HEK293 (cell line): ENCODE measurements around the gene PAPOLB.

ENCODE experiments used
- CTCF ChIA-PET: fragments of 350-600 bp; formaldehyde crosslinking; extraction: SDS; loops from one replicate; lab custom pipeline; 2021; ENCODE audit warnings: antibody characterized with exemption; lab: Yijun Ruan, JAX
- POLR2A ChIA-PET: fragments of 300-600 bp; formaldehyde crosslinking; extraction: SDS; loops from one replicate; lab custom pipeline; 2020; ENCODE audit warnings: antibody characterized with exemption, inconsistent platforms; lab: Yijun Ruan, JAX
- H3K27ac ChIP-seq: fragments of 200-500 bp; sonication (Bioruptor generic); 2 replicates; pipeline ENCODE4 v1.5.1; 2014; ENCODE audit warnings: low read depth, low read length, control low read depth, inconsistent platforms; ENCODE audit errors: extremely low read depth
- H3K36me3 ChIP-seq, 2 experiments: fragments of 200-500 bp in 1 of 2; sonication (Bioruptor generic) in 1 of 2; 1 replicate in 1 of 2; 2 replicates in 1 of 2; pipeline ENCODE4 v1.5.1; 2014 to 2017; ENCODE audit warnings: inconsistent platforms in 2 of 2, low read length in 2 of 2; ENCODE audit not compliant: control insufficient read depth in 2 of 2, insufficient read depth in 1 of 2
- H3K4me1 ChIP-seq: fragments of 200-500 bp; sonication (Bioruptor generic); 2 replicates; pipeline ENCODE4 v1.5.1; 2014; ENCODE audit warnings: mild to moderate bottlenecking, low read length, inconsistent platforms; ENCODE audit not compliant: control insufficient read depth, insufficient read depth
- H3K4me3 ChIP-seq: 2 replicates; pipeline ENCODE4 v1.5.1; 2011; ENCODE audit warnings: low read depth, mild to moderate bottlenecking, control low read depth, low read length, moderate library complexity
- H3K9me3 ChIP-seq: fragments of 200-500 bp; sonication (Bioruptor generic); 2 replicates; pipeline ENCODE4 v1.5.1; 2014; ENCODE audit warnings: low read depth, low read length, inconsistent platforms; ENCODE audit not compliant: control insufficient read depth, insufficient read depth
- BCL6B ChIP-seq: fragments of 450-650 bp; formaldehyde crosslinking; IDR thresholded peaks from 2 replicates; pipeline ENCODE4 v1.5.1; 2017; ENCODE audit warnings: missing biosample characterization, missing genetic modification characterization
- CTCF ChIP-seq: fragments of 450-650 bp; formaldehyde crosslinking; IDR thresholded peaks from 2 replicates; pipeline ENCODE4 v1.5.1; 2016; ENCODE audit warnings: missing biosample characterization, missing genetic modification characterization
- EGR2 ChIP-seq: fragments of 450-650 bp; formaldehyde crosslinking; IDR thresholded peaks from 2 replicates; pipeline ENCODE4 v1.5.1; 2016; ENCODE audit warnings: low read depth, missing biosample characterization, missing genetic modification characterization
- GLIS2 ChIP-seq: fragments of 450-650 bp; formaldehyde crosslinking; IDR thresholded peaks from 2 replicates; pipeline ENCODE4 v1.5.1; 2016; ENCODE audit warnings: missing biosample characterization, missing genetic modification characterization
- HOXC10 ChIP-seq: sonication (generic); formaldehyde crosslinking; IDR thresholded peaks from 2 replicates; pipeline ENCODE4 v1.8.1; 2023; ENCODE audit warnings: mild to moderate bottlenecking, missing genetic modification reagents
- KLF10 ChIP-seq: fragments of 450-650 bp; IDR thresholded peaks from 2 replicates; pipeline ENCODE4 v1.5.1; 2018; ENCODE audit warnings: missing biosample characterization, mild to moderate bottlenecking, missing genetic modification characterization
- KLF16 ChIP-seq: fragments of 450-650 bp; formaldehyde crosslinking; IDR thresholded peaks from 2 replicates; pipeline ENCODE4 v1.5.1; 2017; ENCODE audit warnings: missing biosample characterization, missing genetic modification characterization
- MEIS1 ChIP-seq: sonication (generic); formaldehyde crosslinking; IDR thresholded peaks from 2 replicates; pipeline ENCODE4 v1.8.1; 2022; ENCODE audit warnings: missing genetic modification reagents, mild to moderate bottlenecking, borderline replicate concordance
- SALL2 ChIP-seq: fragments of 450-650 bp; formaldehyde crosslinking; IDR thresholded peaks from 2 replicates; pipeline ENCODE4 v1.5.0; 2017; ENCODE audit warnings: missing biosample characterization, mild to moderate bottlenecking, missing genetic modification characterization, borderline replicate concordance
- TSHZ1 ChIP-seq: fragments of 450-650 bp; formaldehyde crosslinking; IDR thresholded peaks from 2 replicates; pipeline ENCODE4 v1.5.1; 2016; ENCODE audit warnings: missing biosample characterization, missing genetic modification characterization, borderline replicate concordance
- ZBTB26 ChIP-seq: fragments of 450-650 bp; formaldehyde crosslinking; optimal IDR thresholded peaks from 2 replicates; pipeline ENCODE3; 2016; ENCODE audit warnings: missing biosample characterization, mild to moderate bottlenecking, missing genetic modification characterization
- ZFHX2 ChIP-seq: fragments of 450-650 bp; formaldehyde crosslinking; conservative IDR thresholded peaks from 2 replicates; pipeline ENCODE4 v1.5.1; 2016; ENCODE audit warnings: missing biosample characterization, missing genetic modification characterization
- ZFP41 ChIP-seq: fragments of 450-650 bp; formaldehyde crosslinking; IDR thresholded peaks from 2 replicates; pipeline ENCODE4 v1.5.1; 2016; ENCODE audit warnings: missing biosample characterization, missing genetic modification characterization, borderline replicate concordance
- ZIC2 ChIP-seq: fragments of 450-650 bp; formaldehyde crosslinking; IDR thresholded peaks from 2 replicates; pipeline ENCODE4 v1.5.1; 2016; ENCODE audit warnings: missing biosample characterization, missing genetic modification characterization
- ZNF121 ChIP-seq: fragments of 450-650 bp; formaldehyde crosslinking; IDR thresholded peaks from 2 replicates; pipeline ENCODE4 v1.5.1; 2016; ENCODE audit warnings: missing biosample characterization, missing genetic modification characterization
- ZNF26 ChIP-seq: fragments of 450-650 bp; formaldehyde crosslinking; IDR thresholded peaks from 2 replicates; pipeline ENCODE4 v1.5.1; 2016; ENCODE audit warnings: missing biosample characterization, missing genetic modification characterization
- ZNF394 ChIP-seq: fragments of 450-650 bp; formaldehyde crosslinking; IDR thresholded peaks from 2 replicates; pipeline ENCODE4 v1.5.1; 2016; ENCODE audit warnings: missing biosample characterization, missing genetic modification characterization, mild to moderate bottlenecking, moderate library complexity, borderline replicate concordance
- ZNF558 ChIP-seq: fragments of 450-650 bp; formaldehyde crosslinking; IDR thresholded peaks from 2 replicates; pipeline ENCODE4 v1.5.1; 2016; ENCODE audit warnings: missing biosample characterization, missing genetic modification characterization
- ZNF560 ChIP-seq: fragments of 450-650 bp; formaldehyde crosslinking; IDR thresholded peaks from 2 replicates; pipeline ENCODE4 v1.5.1; 2017; ENCODE audit warnings: missing biosample characterization, missing genetic modification characterization, borderline replicate concordance
- ZNF626 ChIP-seq: fragments of 450-650 bp; sonication (Bioruptor Pico); formaldehyde crosslinking; IDR thresholded peaks from 2 replicates; pipeline ENCODE4 v1.5.1; 2018; ENCODE audit warnings: missing biosample characterization, missing genetic modification characterization, inconsistent platforms
- ZNF791 ChIP-seq: fragments of 450-650 bp; formaldehyde crosslinking; IDR thresholded peaks from 2 replicates; pipeline ENCODE4 v1.5.1; 2016; ENCODE audit warnings: missing biosample characterization, missing genetic modification characterization

The PAPOLB gene

GRCh38 chr7:4876586-4876985 is 14.8 kb upstream of the PAPOLB start:
- TF ChIP-seq ZNF560 (tag by site-specific recombination) (no peak), ZFHX2 (tag by site-specific recombination) (no peak), CTCF (tag by site-specific recombination) (no peak), ZIC2 (tag by site-specific recombination) (no peak), EGR2 (tag by site-specific recombination) (no peak), GLIS2 (tag by site-specific recombination) (no peak), SALL2 (tag by site-specific recombination) (no peak), ZNF394 (tag by site-specific recombination) (no peak)
- Histone ChIP-seq H3K36me3 (peaks cover 0 to 10% of the 10 kb centered on the region in 2 experiments; a peak in 2 of 3 replicates), H3K27ac (no peak overlapping the region), H3K4me3 (no peak overlapping the region), H3K9me3 (no peaks in the 10 kb centered on the region), H3K4me1 (no peaks in the 10 kb centered on the region)
- ChIA-PET CTCF (no interaction called here), POLR2A (no interaction called here)

GRCh38 chr7:4875391-4875790 is 13.6 kb upstream of the PAPOLB start:
- H3K27ac ChIP-seq, result no peak overlapping the region
- TF ChIP-seq KLF10, result no peak
- no peaks in the 10 kb centered on the region for H3K9me3 ChIP-seq
- ChIA-PET CTCF (no interaction called here), POLR2A (no interaction called here)
- H3K4me1 ChIP-seq, result no peaks in the 10 kb centered on the region
- peaks cover 0 to 10% of the 10 kb centered on the region in 2 experiments; a peak in 2 of 3 replicates for H3K36me3 ChIP-seq
- H3K4me3 ChIP-seq, result no peak overlapping the region

- Histone ChIP-seq H3K27ac (no peak overlapping the region), H3K36me3 (peaks cover 0 to 10% of the 10 kb centered on the region in 2 experiments; a peak in 2 of 3 replicates), H3K9me3 (no peaks in the 10 kb centered on the region), H3K4me3 (no peak overlapping the region), H3K4me1 (no peaks in the 10 kb centered on the region)
- ChIA-PET POLR2A (no interaction called here), CTCF (interaction anchor here (1.7 kb wide), 1 partner anchor 10 kb away, joined by 5 read pairs; the partner anchor contains the start of gene RADIL)
- TF ChIP-seq ZNF626 (tag by site-specific recombination), result no peak
- no peak for TF ChIP-seq HOXC10 (CRISPR knock-in tag)
- TF ChIP-seq ZNF791, result no peak
- TF ChIP-seq TSHZ1 (tag by site-specific recombination), result no peak
- no peak for TF ChIP-seq ZBTB26 (tag by site-specific recombination)
- TF ChIP-seq ZNF394 (tag by site-specific recombination), result no peak
- no peak for TF ChIP-seq MEIS1 (CRISPR knock-in tag)
- no peak for TF ChIP-seq ZNF121 (tag by site-specific recombination)
- TF ChIP-seq KLF16, result no peak
- no peak for TF ChIP-seq ZNF558 (tag by site-specific recombination)
- TF ChIP-seq ZFP41 (tag by site-specific recombination), result no peak
- no peak for TF ChIP-seq ZNF26 (tag by site-specific recombination)
- TF ChIP-seq BCL6B (tag by site-specific recombination), result no peak
These were observed 11.5 kb upstream of the PAPOLB start for GRCh38 chr7:4873071-4873944.
